ENCODE results near the gene ZNF135.

The ZNF135 gene

GRCh38 chr19:58045411-58046050 lies 13.6 kb upstream of the ZNF135 start:
- no peak for DNase-seq (ENCODE audit: low read depth in 4 of 4, low spot score in 1 of 4)

- DNase-seq (ENCODE audit: low read depth in 4 of 4, low spot score in 1 of 4), result no peak
These were observed 12.2 kb upstream of the ZNF135 start for GRCh38 chr19:58046856-58047255.

GRCh38 chr19:58047672-58048071 lies 11.4 kb upstream of the ZNF135 start:
- no peak for DNase-seq (ENCODE audit: low read depth in 4 of 4, low spot score in 1 of 4)

GRCh38 chr19:58052256-58052655 lies 6.8 kb upstream of the ZNF135 start:
- DNase-seq (ENCODE audit: low read depth in 4 of 4, low spot score in 1 of 4), result no peak

GRCh38 chr19:58053480-58054156 lies 5.5 kb upstream of the ZNF135 start:
- no peak for DNase-seq (ENCODE audit: low read depth in 4 of 4, low spot score in 1 of 4)

GRCh38 chr19:58054901-58055874 lies 3.9 kb upstream of the ZNF135 start:
- DNase-seq (ENCODE audit: low read depth in 4 of 4, low spot score in 1 of 4), result no peak

GRCh38 chr19:58056261-58056660 lies 2.8 kb upstream of the ZNF135 start:
- DNase-seq (ENCODE audit: low read depth in 4 of 4, low spot score in 1 of 4), result no peak

- no peak for DNase-seq (ENCODE audit: low read depth in 4 of 4, low spot score in 1 of 4)
These were observed 2.2 kb upstream of the ZNF135 start for GRCh38 chr19:58056861-58057260.

- DNase-seq (ENCODE audit: low read depth in 4 of 4, low spot score in 1 of 4), result no peak
These were observed 615 bp upstream of the ZNF135 start for GRCh38 chr19:58058467-58058866.

GRCh38 chr19:58059671-58060078 lies 593 bp downstream of the ZNF135 start:
- DNase-seq (ENCODE audit: low read depth in 4 of 4, low spot score in 1 of 4), result no peak

GRCh38 chr19:58060231-58060630 lies 1.1 kb downstream of the ZNF135 start:
- DNase-seq (ENCODE audit: low read depth in 4 of 4, low spot score in 1 of 4), result no peak

GRCh38 chr19:58063712-58064111 lies 4.6 kb downstream of the ZNF135 start:
- no peak for DNase-seq (ENCODE audit: low read depth in 4 of 4, low spot score in 1 of 4)

- no peak for DNase-seq (ENCODE audit: low read depth in 4 of 4, low spot score in 1 of 4)
These were observed 8.3 kb downstream of the ZNF135 start for GRCh38 chr19:58067240-58067912.

GRCh38 chr19:58079792-58080191 lies 20.7 kb downstream of the ZNF135 start:
- DNase-seq (ENCODE audit: low read depth in 4 of 4, low spot score in 1 of 4), result no peak

- no peak for DNase-seq (ENCODE audit: low read depth in 4 of 4, low spot score in 1 of 4)
These were observed 23.9 kb downstream of the ZNF135 start for GRCh38 chr19:58083021-58083420.

GRCh38 chr19:58084596-58085347 lies 25.7 kb downstream of the ZNF135 start:
- DNase-seq (ENCODE audit: low read depth in 4 of 4, low spot score in 1 of 4), result no peak

GRCh38 chr19:58085348-58085875 lies 26.3 kb downstream of the ZNF135 start:
- no peak for DNase-seq (ENCODE audit: low read depth in 4 of 4, low spot score in 1 of 4)

- no peak for DNase-seq (ENCODE audit: low read depth in 4 of 4, low spot score in 1 of 4)
These were observed 28.0 kb downstream of the ZNF135 start for GRCh38 chr19:58086825-58087710.

GRCh38 chr19:58088521-58089052 lies 29.5 kb downstream of the ZNF135 start:
- DNase-seq (ENCODE audit: low read depth in 4 of 4, low spot score in 1 of 4), result no peak

Data from stimulated activated CD4-positive, alpha-beta T cell treated with anti-CD3 and anti-CD28 coated beads, Interleukin-1b, Interleukin-23, amount 100 ng/mL, for 24 hours (primary cell).